Hippocampal formation (tissue), 2 donors: ENCODE data around the gene TTC23L.
A peak's percentile ranks its signal among the peaks of the same experiment; 100 is the strongest.

ENCODE experiments used
- DNase-seq, 2 donors: peaks; one replicate each; lab custom pipeline; 2025; lab: John Stamatoyannopoulos, UW

The TTC23L gene

GRCh38 chr5:34833090-34833489 is 5.9 kb upstream of the TTC23L start:
- DNase-seq = no peak

- DNase-seq = no peak
Observed at GRCh38 chr5:34833976-34834793, 4.8 kb upstream of the TTC23L start.

DNA sequence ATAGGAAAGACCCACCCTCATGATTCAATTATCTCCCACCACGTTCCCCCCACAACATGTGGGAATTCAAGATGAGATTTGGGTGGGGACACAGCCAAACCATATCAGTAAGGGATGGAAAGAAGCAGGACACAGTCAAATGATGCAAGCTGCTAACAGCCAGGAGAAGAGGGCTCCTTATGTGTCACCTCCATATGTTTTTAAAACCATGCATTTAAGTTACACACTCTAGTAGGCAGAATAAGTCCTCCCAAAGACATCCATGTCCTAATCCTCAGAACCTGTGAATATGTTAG is 4.2 kb upstream of the TTC23L start:
- no peak for DNase-seq

DNA sequence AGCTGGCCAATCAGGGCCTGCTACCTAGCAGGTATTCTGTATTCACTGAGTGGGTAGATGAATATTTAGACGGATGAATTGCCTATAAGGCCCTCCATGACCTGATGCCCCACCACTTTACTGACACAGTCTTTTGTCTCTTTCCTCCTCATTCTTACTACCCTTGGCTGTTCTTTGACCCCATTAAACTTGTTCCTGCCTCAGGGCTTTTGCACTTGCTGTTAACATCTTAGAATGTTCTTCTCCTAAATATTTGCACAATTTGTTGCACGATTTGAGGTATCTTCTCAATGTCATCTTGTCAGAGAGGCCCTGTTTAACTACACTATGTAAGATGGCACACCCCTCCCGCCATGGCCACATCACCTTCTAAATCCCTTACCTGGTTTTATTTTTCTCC is 3.3 kb upstream of the TTC23L start:
- no peak for DNase-seq

DNA sequence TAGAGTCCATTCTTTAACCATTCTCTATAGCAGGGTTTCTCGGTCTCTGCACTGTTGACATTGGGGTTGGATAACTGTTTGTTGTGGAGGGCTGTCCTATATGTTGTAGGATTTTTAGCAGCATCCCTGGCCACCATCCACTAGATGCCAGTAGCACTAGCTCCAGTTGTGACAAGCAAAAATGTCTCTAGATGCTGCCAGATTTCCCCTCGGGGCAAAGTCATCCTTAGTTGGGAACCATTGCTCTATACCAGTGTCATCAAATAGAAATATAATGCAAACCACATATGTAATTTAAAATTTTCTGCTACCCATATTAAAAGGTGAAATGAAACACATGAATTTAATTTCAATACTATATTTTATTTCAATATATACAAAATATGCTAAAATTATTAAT is 2.9 kb downstream of the TTC23L start:
- no peak for DNase-seq

DNA sequence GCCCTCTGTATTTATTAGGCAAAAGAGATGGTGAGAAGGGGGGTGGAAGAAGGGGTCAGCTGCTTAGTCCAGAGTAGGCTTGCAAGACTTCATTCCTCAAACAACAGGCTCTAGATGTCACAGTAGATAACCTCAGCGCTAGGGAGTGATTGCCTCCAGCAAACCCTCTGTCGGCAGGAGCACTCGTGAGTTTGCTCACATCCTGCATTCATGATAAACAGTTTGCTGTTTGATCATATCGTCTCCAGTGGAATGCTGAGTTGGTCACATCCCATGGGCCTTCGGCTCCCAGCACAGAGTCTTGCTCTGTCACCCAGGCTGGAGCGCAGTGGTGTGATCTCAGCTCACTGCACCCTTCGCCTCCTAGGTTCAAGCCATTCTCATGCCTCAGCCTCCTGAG is 3.6 kb downstream of the TTC23L start:
- DNase-seq = no peak

- DNase-seq = no peak
Observed at GRCh38 chr5:34843497-34843896, 4.5 kb downstream of the TTC23L start.

- no peak for DNase-seq
Observed at GRCh38 chr5:34844106-34844505, 5.1 kb downstream of the TTC23L start.

DNA sequence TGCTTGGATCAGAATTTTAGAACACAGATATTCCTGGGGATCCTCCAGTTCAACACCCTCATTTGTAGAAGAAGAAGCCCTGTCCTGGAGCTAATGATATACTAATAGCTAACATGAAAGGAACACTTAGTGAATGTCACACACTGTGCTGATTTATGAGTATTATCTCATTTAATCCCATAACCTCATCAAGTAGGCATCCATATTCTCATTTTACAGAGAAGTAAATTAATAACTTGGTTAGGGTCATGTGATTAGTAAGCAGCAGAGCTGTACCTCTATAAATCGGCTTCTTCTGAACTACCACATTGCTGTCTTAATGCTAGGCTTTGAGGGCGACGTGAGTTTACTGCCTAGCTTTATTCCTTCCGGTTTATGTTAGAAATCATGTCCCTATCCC is 6.0 kb downstream of the TTC23L start:
- DNase-seq = no peak

- no peak for DNase-seq
Observed at GRCh38 chr5:34847056-34847455, 8.1 kb downstream of the TTC23L start.

DNA sequence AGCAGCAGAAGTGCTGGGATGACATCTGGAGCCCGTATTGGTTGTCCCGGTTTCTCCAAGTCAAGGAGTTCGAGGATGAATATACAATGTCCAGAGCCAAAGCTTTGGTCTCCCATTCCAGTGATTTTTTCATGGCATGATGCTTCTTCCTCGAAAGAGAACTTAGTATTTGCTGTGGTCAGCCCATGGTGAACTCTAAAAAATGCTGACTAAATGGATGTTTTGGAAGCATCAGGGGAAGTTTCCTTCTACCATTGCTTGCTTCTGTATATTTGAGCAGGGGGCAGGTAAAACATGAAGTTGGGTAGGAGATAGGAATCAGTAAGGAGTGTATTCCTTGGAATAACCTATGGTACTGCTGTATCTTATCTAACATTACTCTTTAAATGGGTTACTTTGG is 8.6 kb downstream of the TTC23L start:
- no peak for DNase-seq

- DNase-seq = no peak
Observed at GRCh38 chr5:34848230-34848629, 9.3 kb downstream of the TTC23L start.

DNA sequence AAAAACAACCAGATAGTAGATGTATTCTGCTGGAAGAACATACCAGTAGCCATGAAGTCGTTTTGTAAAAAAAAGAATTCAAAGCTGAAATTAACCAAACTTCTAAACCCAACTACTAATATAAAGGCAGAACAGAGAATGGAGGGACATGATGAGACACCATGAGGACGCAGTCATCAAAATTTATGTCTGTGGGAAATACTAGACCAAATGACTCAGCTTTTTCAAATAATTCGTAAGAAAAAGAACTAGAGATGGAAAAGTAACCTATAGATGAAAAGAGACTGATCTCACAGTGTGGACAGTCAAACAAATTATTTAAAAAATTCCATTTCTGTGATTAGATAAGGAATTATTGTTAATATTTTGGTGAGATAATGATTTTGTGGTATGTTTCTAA is 10.3 kb downstream of the TTC23L start:
- no peak for DNase-seq

DNA sequence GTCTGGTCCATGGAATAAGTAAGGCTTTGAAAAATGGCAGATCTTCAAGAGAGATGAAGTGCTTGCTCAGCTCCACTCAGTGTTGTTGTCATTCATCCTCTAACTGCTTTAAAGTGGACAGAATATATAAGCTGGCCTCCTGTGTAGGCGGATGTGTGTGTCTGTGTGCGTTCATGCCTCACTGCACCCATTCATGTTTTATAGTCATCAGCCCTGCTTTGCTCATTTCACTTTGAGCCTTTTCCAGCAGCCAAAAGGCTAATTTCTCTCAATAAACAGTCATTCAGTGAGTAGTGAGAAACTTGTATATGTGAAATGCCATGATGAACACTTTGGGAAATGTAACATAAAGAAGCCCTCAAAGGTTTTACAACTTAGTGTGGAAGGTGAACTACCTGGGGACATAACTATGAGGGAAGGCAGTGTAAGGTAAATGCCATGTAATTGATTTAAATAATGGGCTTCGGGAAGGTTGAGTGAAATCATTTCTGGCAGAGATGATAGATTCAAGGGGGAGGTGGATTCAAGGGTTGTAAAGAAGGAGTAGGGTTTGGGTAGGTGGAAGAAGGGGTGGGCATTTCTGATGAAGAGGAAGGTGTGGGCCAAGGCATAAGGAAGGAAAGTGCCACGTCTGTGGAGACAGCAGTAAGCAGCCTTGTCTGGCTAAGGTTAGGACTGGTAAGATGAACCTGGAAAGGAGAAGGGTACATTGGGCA is 15.7 kb downstream of the TTC23L start:
- DNase-seq = no peak

- no peak for DNase-seq
Observed at GRCh38 chr5:34857161-34857560, 18.2 kb downstream of the TTC23L start.

DNA sequence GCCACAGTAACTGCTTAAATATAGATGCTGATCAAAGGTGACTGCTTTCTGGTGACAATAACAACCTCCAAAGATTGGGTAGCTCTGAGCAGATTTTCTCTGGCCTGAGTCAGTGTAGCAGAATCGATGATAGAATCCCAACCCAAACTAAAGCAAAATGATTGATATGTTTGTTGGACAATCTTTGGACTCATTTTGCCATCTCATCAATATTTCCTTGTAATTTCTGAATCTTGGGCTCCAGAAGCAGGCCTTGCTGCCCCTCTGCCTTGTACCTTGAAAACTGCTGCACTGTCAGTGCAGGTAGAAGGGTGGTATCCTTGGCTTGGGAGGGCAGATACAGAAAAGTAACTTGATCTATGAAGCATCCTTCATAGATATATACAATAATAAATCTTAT is 18.9 kb downstream of the TTC23L start:
- DNase-seq = no peak

- no peak for DNase-seq
Observed at GRCh38 chr5:34858790-34859189, 19.8 kb downstream of the TTC23L start.

DNA sequence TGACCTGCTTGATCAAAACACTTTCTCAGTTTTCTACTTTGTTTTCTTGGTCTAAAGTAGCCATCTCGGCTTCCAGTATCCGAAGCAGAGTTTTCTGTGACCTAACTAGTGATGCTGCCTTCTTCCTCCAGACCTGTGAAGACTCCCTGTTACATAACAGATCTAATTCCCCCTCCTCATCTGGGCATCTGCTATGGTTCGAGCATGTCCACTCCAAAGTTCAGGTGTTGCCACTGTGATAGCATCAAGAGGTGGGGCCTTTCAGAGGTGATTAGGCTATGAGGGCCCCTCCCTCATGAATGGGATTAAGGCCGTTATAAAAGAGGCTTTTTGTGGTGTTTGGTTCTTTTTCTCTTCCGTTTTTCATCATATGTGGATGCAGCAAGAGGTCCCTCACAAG is 20.3 kb downstream of the TTC23L start:
- no peak for DNase-seq

DNA sequence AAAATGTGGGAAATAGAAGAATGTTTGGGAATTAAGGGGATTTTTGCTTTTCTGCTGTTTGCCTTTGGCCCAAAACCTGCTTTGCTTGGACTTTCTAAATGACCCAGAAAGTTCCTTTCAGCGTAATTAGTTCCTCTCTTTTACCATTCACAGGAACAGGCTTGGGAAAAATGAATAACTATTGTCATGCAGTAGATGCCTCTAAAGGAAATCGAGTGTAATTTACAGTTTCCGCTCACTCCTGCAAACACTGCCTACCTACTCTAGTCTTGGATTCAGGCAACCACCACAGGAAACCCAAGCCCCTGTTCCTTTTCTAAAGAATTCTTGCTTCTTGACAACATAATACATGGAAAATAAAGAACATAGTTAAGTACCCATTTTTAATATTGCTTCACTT is 25.0 kb downstream of the TTC23L start:
- DNase-seq = no peak

GRCh38 chr5:34865091-34865490 is 26.1 kb downstream of the TTC23L start:
- DNase-seq = no peak

DNA sequence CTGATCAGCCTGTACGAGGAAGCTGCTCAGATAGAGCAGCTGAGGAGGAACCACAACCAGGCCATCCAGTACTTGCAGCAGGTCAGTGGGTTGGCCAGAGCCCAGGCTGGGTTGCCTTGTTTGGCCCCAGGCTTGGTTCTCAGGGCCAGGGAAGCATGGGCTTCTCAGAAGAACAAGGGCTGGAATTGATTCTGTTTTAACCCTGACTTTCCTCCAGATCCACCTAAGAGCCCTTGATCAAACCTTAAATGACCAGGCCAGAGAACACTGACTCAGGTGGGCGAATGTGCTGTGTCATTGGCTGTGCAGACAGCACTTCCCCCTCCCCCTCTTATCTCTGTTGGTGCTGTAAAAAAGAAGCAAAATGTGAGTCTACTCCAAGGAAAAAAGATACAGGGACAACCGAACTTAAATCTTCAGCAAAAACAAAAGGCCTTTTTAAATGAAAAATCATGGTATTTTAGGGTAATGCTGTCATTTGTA is 28.1 kb downstream of the TTC23L start:
- DNase-seq = no peak

GRCh38 chr5:34867660-34868059 is 28.7 kb downstream of the TTC23L start:
- peak in 1 of 2 donors; percentile 27 for DNase-seq

DNA sequence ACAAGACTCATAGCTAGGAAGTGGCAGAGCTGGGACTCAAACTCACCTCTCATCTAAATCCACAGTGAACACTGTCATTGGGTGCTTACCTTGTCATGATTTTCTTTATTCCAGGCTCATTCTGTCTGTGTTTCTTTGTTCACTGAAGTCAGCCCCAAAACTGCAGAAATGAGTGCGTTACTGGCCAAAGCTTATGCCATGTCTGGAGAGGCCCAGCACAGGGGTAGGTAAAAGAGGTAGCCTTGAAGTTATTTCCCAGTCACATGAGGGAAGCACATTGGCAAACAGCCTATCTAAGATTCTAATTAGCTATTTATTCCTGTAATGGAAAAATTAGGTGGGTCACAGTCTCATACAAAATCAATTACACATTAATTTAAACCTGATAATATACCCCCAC is 29.8 kb downstream of the TTC23L start:
- no peak for DNase-seq

DNA sequence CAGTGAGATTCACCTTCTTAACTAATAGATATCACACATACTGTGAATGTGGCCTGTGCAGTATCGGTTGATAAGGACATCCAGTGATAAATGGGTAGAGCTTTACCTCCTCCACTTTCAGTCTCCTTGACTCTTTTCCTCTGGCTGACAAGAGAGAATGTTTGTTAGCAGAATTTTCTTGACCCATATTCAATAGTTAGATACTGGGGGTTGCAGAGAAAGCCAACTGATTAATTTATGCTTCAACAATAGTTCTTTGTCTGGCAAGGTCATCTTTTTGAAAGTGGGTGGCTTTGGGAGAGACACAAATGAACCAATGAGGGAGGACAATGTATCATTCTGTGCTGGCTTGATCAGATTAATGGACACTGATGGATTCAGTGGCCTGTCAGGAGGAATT is 30.3 kb downstream of the TTC23L start:
- DNase-seq = peak in 1 of 2 donors; percentile 82
